ENCODE results near the gene KDM4B.

The KDM4B gene

GRCh38 chr19:5099701-5100221 lies 130.8 kb downstream of the KDM4B start:
- TF ChIP-seq CTCF (conservative IDR thresholded peaks at IDR 0.05; ENCODE audit: low read depth, low read length) = no peak
- H3K4me3 ChIP-seq (ENCODE audit: low read length) = no peak overlapping the region
- DNase-seq (ENCODE audit: low read depth) = no peak

- H3K4me3 ChIP-seq (ENCODE audit: low read length) = no peak overlapping the region
- TF ChIP-seq CTCF (conservative IDR thresholded peaks at IDR 0.05; ENCODE audit: low read depth, low read length) = no peak
- no peak for DNase-seq (ENCODE audit: low read depth)
Observed at GRCh38 chr19:5101871-5102270, 133.0 kb downstream of the KDM4B start.

- no peak for TF ChIP-seq CTCF (conservative IDR thresholded peaks at IDR 0.05; ENCODE audit: low read depth, low read length)
- no peak overlapping the region for H3K4me3 ChIP-seq (ENCODE audit: low read length)
- no peak for DNase-seq (ENCODE audit: low read depth)
Observed at GRCh38 chr19:5102520-5102919, 133.6 kb downstream of the KDM4B start.

GRCh38 chr19:5103061-5103701 lies 134.3 kb downstream of the KDM4B start:
- DNase-seq (ENCODE audit: low read depth) = no peak
- H3K4me3 ChIP-seq (ENCODE audit: low read length) = no peak overlapping the region
- TF ChIP-seq CTCF (conservative IDR thresholded peaks at IDR 0.05; ENCODE audit: low read depth, low read length) = no peak

- no peak for TF ChIP-seq CTCF (conservative IDR thresholded peaks at IDR 0.05; ENCODE audit: low read depth, low read length)
- no peak overlapping the region for H3K4me3 ChIP-seq (ENCODE audit: low read length)
- DNase-seq (ENCODE audit: low read depth) = no peak
Observed at GRCh38 chr19:5103812-5104410, 135.0 kb downstream of the KDM4B start.

- no peak overlapping the region for H3K4me3 ChIP-seq (ENCODE audit: low read length)
- no peak for DNase-seq (ENCODE audit: low read depth)
- no peak for TF ChIP-seq CTCF (conservative IDR thresholded peaks at IDR 0.05; ENCODE audit: low read depth, low read length)
Observed at GRCh38 chr19:5104871-5105351, 136.0 kb downstream of the KDM4B start.

Data from retinal pigment epithelial cell (primary cell).